GM19467 (cell line): ENCODE data around the gene STXBP6.
"Not testable (repeated sequence)": the region's sequence is repeated elsewhere in the genome, so short reads cannot be mapped to it uniquely, and the experiment has no call there.

Experiments
- ATAC-seq: cut with Tn5 transposase; IDR thresholded peaks from one replicate; pipeline ENCODE4 v1.9.1; 2021; ENCODE audit warnings: mild to moderate bottlenecking, moderate library complexity; ENCODE audit not compliant: unreplicated experiment

Gene STXBP6

DNA sequence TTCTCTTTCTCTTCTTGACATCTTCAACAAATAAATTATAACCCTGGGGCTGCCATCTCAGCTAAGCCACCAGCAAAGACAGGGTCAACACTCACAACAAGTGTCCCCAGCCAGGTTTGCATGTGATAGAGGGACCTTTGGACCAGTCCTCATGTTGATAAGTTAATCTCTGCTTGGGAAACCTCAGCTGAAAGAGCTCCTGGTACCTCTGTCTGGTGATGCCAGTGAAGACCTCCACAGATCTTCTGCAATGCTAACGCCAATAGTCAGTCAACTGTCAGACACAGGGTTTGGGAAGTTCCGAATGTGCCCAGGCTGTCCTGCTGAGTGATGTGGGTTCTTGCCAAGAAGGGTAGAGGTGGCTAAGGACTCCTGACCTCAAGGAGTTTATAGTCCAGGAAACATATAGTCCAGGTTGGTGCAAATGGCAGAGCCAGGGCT lies 236.1 kb downstream of the STXBP6 start:
- ATAC-seq, result no peak

DNA sequence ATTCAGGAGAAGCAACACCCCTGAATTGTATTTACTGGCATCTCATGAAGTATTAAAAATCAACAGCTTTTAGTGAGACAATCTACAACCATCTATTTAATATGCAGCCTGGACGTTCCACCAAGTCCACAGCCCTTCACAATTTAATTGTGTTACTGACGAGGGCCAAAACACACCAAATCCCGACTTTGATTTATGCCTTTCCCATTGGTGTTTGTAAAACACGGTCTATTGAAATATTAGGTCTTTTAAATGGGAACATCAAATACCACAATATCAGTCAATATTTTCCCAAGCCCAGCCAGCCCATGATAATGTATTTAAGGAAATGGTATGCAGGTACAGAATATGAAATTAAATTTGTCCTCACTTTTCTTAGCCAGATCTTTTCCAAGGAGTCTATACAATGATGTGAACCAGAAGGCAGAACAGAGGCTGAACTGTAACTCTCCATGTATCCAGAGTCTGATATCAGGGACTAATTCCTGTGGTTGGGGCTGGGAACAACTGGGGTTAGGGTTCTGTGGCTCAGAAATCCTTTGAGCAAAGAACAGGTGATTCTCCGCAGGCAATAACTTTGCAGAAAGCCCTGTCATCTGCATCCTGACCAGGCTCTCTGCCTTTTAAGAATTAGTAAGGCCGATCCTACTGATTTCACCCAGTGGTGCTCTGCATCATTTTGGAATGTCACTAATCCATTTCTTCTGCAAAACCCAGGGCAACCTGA lies 236.7 kb downstream of the STXBP6 start:
- no peak for ATAC-seq

GRCh38 chr14:24809135-24809534 lies 240.8 kb downstream of the STXBP6 start:
- ATAC-seq, result no peak

DNA sequence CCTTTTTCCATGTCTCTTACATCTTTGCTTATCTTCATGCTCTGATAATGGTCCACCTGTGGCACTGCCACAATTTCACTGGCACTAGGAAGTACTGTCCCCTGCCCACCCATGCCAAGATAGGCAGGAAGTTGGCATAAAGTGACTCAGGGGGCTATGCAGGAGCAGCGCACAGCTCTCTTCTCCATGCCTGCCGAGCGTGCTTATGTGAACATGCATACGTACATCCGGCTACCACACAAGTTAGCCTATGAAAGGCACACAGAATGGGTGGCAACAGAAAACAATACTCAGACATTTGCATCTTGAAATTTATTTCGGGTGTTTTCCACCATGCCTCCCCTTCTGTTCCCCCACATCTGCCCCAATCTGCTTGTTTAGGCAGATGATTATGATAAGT lies 241.5 kb downstream of the STXBP6 start:
- ATAC-seq, result no peak

GRCh38 chr14:24806061-24806678 lies 243.8 kb downstream of the STXBP6 start:
- peak; percentile 58 for ATAC-seq

GRCh38 chr14:24804552-24805212 lies 245.3 kb downstream of the STXBP6 start:
- ATAC-seq, result no peak

DNA sequence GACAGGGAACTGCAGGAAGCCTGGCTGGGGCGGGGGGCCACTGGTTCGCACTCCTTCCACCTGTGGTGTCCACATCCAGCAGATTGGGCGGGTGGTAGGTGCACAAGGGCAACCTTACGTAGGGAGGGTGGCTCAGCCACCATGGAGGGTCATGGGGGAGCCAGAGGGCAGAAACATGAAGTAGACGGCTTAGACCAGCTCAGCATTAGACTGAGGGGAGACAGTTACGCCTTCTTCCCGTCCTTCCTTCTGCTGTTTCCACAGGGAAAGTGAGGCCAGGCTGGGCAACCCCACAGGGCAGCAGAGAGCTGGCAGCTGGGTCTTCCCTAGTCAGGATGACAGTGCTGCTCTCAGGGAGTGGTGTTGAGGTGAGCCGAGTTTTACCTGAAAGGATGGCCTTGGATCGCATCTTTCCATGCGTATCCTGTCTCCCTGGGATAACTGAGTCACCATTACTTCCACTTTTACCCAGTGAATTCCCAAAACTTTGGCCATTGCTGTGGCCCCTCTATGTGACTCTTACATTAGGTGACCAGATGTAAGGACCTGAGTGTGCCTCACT lies 245.9 kb downstream of the STXBP6 start:
- ATAC-seq, result no peak

DNA sequence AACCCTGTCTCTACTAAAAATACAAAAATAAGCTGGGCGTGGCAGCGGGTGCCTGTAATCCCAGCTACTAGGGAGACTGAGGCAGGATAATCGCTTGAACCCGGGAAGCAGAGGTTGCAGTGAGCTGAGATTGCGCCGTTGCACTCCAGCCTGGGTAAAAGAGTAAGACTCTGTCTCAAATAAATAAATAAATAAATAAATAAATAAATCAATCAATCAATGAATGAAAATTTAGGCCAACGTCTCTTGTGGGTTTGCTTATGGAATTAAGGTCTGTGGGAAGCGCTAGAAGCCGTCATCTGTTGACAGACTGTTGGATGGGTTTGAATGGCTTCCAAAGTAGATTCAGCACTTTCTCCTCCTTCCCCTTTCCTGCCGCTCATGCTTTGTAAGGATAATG lies 246.5 kb downstream of the STXBP6 start:
- not testable (repeated sequence) for ATAC-seq

GRCh38 chr14:24802236-24802635 lies 247.7 kb downstream of the STXBP6 start:
- no peak for ATAC-seq

GRCh38 chr14:24801024-24801423 lies 248.9 kb downstream of the STXBP6 start:
- no peak for ATAC-seq

GRCh38 chr14:24798911-24799462 lies 251.0 kb downstream of the STXBP6 start:
- ATAC-seq, result peak; percentile 77

- no peak for ATAC-seq
Observed at GRCh38 chr14:24795406-24795805, 254.5 kb downstream of the STXBP6 start.

DNA sequence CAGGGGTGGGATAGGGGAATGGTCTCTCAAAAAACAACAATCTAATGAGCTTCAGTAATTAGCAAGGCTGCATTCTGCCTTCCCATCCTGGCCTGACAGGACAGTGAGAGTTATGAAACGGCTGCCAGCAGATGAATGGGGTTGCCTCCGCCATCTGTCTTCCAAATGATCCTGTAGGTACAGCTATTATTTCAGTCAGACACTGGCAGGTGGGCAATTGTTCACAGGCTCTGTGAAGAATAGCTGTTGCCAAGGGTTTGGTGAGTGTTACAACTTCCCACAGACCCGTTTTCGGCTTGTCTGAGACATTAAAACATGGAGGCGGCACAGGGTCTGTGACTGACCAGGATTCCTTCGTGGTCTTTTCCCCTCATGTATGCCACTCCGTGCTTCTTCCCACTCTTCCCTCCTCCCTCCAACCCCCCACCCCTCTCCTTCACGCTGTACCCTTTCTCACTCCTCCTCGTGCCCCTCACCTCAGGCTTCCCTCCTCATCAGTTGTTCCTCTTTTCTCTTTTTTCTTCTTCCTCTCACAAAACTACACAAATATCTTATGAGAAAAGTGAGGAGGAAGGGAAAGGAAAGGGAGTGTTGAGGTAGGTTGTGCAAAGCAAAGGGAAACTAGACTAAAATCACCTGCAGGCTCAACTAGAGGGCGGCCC lies 255.2 kb downstream of the STXBP6 start:
- ATAC-seq, result no peak

GRCh38 chr14:24790196-24790595 lies 259.8 kb downstream of the STXBP6 start:
- ATAC-seq, result no peak

DNA sequence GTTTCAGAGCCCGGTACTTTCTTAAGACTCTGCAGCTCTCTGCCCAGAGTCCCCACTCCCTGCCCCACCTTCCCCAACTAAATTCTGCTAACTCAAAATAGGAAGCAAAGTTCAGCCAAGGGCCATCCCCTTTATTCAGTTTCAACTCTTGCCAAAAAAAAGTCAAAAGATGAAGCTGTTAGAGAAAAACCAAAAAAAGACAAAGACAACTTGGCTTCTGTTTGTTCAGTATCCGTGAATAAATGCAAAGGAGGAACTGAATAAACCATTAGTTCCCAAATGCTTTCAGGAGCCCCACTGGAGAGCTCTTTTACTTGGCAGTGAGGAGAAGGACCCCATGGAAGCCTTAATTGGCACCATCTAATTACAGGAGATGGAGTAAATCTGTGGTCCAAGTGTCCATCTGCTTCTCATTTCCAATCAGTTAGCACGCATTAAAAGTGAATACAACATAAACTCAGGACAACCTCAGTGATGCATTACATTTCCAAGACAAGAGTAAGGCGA lies 260.5 kb downstream of the STXBP6 start:
- ATAC-seq, result no peak

DNA sequence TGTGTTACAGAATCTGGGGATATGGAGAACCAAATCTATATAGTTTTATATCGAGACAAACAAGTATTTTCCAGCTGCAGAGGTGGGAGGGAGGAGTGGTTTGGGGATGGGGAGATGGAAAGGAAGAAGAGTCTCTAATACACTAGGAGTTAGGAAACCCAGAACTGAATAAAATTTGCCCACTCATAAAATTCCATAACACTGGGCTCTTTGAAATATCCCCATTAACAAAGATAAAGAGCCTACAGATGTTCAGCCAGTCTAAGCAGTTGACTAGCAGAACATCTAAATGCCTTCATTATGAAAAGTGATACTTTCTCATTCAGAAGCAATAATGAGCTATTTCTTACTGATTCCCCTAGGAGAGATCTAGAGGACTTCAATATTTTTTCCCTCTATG lies 264.2 kb downstream of the STXBP6 start:
- no peak for ATAC-seq

DNA sequence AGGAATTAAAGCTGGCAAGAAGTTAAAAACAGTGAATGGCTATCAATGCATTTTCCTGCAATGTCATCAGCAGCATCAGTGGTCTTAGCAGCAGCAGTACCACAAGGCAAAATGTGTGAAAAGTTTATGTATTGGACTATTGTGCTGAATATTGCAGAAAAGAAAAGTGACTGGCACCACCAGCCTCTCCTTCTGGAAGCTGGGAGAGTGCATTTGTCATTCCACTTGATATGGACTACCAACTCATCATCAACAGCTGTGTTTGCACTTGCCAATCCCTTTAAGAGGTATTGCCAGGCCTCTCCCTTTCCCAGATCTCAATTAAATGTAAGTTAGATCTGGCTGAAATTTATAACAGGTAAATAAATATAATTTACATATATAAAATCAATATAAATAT lies 265.0 kb downstream of the STXBP6 start:
- ATAC-seq, result no peak

GRCh38 chr14:24783791-24784190 lies 266.2 kb downstream of the STXBP6 start:
- no peak for ATAC-seq

DNA sequence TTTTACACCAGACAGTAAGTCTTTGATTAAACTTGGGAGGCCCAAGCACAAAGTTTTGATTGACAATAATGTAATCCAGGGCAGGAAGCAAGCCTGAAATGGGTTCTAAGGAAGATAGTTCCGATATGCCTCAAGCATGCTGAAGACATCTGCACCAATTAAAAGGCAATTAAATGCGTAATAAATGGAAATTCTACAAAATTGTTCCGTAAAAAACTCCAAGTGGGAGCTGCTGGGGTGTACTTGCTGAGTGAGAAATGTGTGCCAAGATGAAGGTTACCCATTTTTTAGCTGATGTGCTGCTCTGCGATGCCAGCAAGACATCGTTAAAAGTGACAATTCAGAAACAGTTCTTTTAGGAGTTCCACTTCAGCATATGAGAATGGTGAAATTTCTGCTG lies 269.7 kb downstream of the STXBP6 start:
- no peak for ATAC-seq

- no peak for ATAC-seq
Observed at GRCh38 chr14:24777678-24778077, 272.3 kb downstream of the STXBP6 start.

GRCh38 chr14:24775950-24776349 lies 274.0 kb downstream of the STXBP6 start:
- ATAC-seq, result no peak
